CD4-positive, alpha-beta T cell (primary cell): Measurements from ENCODE around the gene R3HDM4. TPM values are rescaled to one million over a fixed set of nuclear protein-coding genes. Genes with fewer than 3 reads are reported as not detected.
"Not testable (repeated sequence)": the region's sequence is repeated elsewhere in the genome, so short reads cannot be mapped to it uniquely, and the experiment has no call there.

Experiments used
- ATAC-seq: fragments of 200-7000 bp; cut with Tn5 transposase; one replicate; pipeline ENCODE4 v1.10.0; 2022; ENCODE audit warnings: mild to moderate bottlenecking; ENCODE audit not compliant: poor library complexity
- CTCF ChIA-PET: fragments of 350-600 bp; sonication (Branson Sonifier 250); formaldehyde crosslinking; loops from one replicate; lab custom pipeline; 2021; ENCODE audit warnings: antibody characterized with exemption, inconsistent platforms; lab: Charles Lee
- POLR2A ChIA-PET: fragments of 350-600 bp; sonication (Branson Sonifier 250); formaldehyde crosslinking; loops from one replicate; lab custom pipeline; 2021; ENCODE audit warnings: antibody characterized with exemption, inconsistent platforms; lab: Charles Lee
- DNase-seq, 14 experiments: peaks; one replicate each; pipeline ENCODE4 v3.0.0-alpha.2; 2013 to 2020; ENCODE audit warnings: mixed read lengths in 2 of 14
- H3K27ac ChIP-seq, 2 donors: one replicate each; pipeline versions ENCODE4 v1.5.1 to v1.7.0; 2013; ENCODE audit warnings: low read length in 2 of 2, low read depth in 1 of 2, mild to moderate bottlenecking in 1 of 2
- H3K27me3 ChIP-seq, 2 experiments: 1 replicate in 1 of 2; 2 replicates in 1 of 2; pipeline versions ENCODE4 v1.6.1 to v1.7.0; 2013; ENCODE audit warnings: low read length in 2 of 2, control low read depth in 1 of 2, mild to moderate bottlenecking in 1 of 2, moderate library complexity in 1 of 2; ENCODE audit not compliant: insufficient read depth in 2 of 2, control insufficient read depth in 1 of 2
- H3K36me3 ChIP-seq: one replicate; pipeline ENCODE4 v1.6.1; 2013; ENCODE audit warnings: low read length, control low read depth; ENCODE audit not compliant: insufficient read depth
- H3K4me1 ChIP-seq: one replicate; pipeline ENCODE4 v1.6.1; 2013; ENCODE audit warnings: low read length, control low read depth; ENCODE audit not compliant: insufficient read depth
- H3K4me3 ChIP-seq: one replicate; pipeline ENCODE4 v1.5.1; 2013; ENCODE audit warnings: mild to moderate bottlenecking, low read length, moderate library complexity
- H3K9me3 ChIP-seq, 2 experiments: 1 replicate in 1 of 2; 2 replicates in 1 of 2; pipeline versions ENCODE4 v1.6.1 to v1.7.0; 2013; ENCODE audit warnings: low read length in 2 of 2, mild to moderate bottlenecking in 2 of 2, control low read depth in 1 of 2, moderate library complexity in 1 of 2; ENCODE audit not compliant: control insufficient read depth in 1 of 2, insufficient read depth in 1 of 2
- H3K27ac Mint-ChIP-seq: one replicate; pipeline ENCODE4 v1.8.0; 2020; ENCODE audit warnings: mixed read lengths
- H3K27me3 Mint-ChIP-seq: one replicate; pipeline ENCODE4 v1.8.0; 2021; ENCODE audit warnings: mixed read lengths
- H3K36me3 Mint-ChIP-seq: one replicate; pipeline ENCODE4 v1.8.0; 2021; ENCODE audit warnings: low read depth, mixed read lengths
- H3K4me1 Mint-ChIP-seq: one replicate; pipeline ENCODE4 v1.8.0; 2021; ENCODE audit warnings: low read depth, mixed read lengths
- H3K4me3 Mint-ChIP-seq: one replicate; pipeline ENCODE4 v1.8.0; 2020; ENCODE audit warnings: mild to moderate bottlenecking, mixed read lengths
- H3K9me3 Mint-ChIP-seq: one replicate; pipeline ENCODE4 v1.8.0; 2020; ENCODE audit warnings: mixed read lengths
- intact Hi-C, 2 experiments: fragments of 100-400 bp; cut with DNase I in 1 of 2; cut with micrococcal nuclease in 1 of 2; formaldehyde crosslinking; loops; one replicate each; pipeline versions ENCODE4 v1.15.1 to v1.9.0; 2023 to 2025; cut with DNase I, micrococcal nuclease
- total RNA-seq, 174 experiments: library from RNA in 2 of 174; stranded (reverse) in 2 of 174; gene quantifications; one replicate each; pipeline ENCODE4 v1.2.3 and lab custom pipeline; 2021 to 2026
- TF ChIP-seq, protein P1 (sequence below): fragments of 200-600 bp; IDR thresholded peaks from one replicate; pipeline ENCODE4 v1.8.0; 2022; ENCODE audit warnings: antibody characterized with exemption, mild to moderate bottlenecking

The R3HDM4 gene
- total RNA-seq, 2 experiments from 2014 or later = 309 to 313 TPM

DNA sequence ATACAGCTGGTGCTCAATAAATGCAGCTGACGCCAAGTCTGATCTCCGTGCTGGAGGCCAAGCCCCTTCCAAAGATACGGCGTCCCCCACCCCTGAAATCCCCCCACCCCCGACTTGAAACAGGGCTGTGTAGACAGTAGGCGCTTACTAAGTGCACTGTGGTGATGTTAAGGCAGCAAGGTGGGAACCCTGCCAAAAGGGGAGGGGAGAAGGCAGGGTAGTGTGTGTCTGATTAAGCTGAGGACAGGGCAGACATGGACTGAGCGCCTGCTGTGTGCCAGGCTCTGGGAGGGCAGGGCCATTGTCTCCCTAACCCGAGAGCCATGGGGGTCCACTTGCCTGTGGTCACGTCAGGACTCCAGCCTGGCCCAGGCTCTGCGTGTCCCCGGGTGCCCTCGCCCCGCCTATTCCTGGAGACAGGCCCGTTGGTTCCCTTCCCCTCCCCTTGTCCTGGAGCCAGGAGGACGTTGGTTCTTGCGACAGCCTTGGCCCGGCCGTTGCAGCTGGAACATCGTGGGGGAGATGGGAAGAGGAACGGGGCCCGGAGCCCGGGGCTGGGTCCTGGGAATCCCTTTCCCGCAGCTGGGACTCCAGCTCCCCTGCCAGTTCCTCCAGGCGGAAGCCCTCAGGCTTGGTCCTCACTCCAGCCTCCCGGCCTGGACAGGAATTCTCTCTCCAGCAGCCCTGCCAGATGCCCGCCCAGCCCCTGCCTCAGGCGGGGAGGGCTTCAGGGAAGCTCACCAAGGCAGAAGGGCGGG, 62.6 kb downstream of the R3HDM4 start:
- Mint-ChIP-seq H3K27ac (no peak overlapping the region), H3K27me3 (peaks cover 53% of the 10 kb centered on the region), H3K9me3 (no peaks in the 10 kb centered on the region), H3K36me3 (no peaks in the 10 kb centered on the region), H3K4me3 (no peak overlapping the region), H3K4me1 (no peaks in the 10 kb centered on the region)
- ATAC-seq (no peak), DNase-seq (no peak)
- TF ChIP-seq, protein P1, sequence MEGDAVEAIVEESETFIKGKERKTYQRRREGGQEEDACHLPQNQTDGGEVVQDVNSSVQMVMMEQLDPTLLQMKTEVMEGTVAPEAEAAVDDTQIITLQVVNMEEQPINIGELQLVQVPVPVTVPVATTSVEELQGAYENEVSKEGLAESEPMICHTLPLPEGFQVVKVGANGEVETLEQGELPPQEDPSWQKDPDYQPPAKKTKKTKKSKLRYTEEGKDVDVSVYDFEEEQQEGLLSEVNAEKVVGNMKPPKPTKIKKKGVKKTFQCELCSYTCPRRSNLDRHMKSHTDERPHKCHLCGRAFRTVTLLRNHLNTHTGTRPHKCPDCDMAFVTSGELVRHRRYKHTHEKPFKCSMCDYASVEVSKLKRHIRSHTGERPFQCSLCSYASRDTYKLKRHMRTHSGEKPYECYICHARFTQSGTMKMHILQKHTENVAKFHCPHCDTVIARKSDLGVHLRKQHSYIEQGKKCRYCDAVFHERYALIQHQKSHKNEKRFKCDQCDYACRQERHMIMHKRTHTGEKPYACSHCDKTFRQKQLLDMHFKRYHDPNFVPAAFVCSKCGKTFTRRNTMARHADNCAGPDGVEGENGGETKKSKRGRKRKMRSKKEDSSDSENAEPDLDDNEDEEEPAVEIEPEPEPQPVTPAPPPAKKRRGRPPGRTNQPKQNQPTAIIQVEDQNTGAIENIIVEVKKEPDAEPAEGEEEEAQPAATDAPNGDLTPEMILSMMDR = no peak
- Histone ChIP-seq H3K4me3 (no peak overlapping the region), H3K9me3 (no peaks in the 10 kb centered on the region), H3K36me3 (no peaks in the 10 kb centered on the region), H3K4me1 (no peaks in the 10 kb centered on the region), H3K27ac (no peak overlapping the region), H3K27me3 (peaks cover 39 to 54% of the 10 kb centered on the region in 2 experiments)
- intact Hi-C loops = no loop called here
- ChIA-PET POLR2A (interaction anchor here (0.7 kb wide), 1 partner anchor 13 kb away, joined by 3 read pairs; no protein-coding TSS in a partner anchor), CTCF (no interaction called here)

DNA sequence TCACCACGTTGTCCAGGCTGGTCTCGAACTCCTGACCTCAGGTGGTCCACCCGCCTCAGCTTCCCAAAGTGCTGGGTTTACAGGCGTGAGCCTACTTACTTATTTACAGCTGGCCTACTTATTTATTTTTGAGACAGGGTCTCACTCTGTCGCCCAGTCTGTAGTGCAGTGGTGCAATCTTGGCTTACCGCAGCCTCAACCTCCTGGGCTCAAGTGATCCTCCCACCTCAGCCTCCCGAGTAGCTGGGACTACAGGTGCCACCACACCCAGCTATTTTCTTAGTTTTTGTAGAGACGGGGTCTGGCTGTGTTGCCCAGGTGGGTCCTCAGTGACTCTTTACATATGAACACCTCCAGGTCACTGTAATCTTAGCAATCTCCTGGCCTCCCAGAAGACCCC, 63.8 kb downstream of the R3HDM4 start:
- peaks cover 61% of the 10 kb centered on the region for H3K27me3 Mint-ChIP-seq

DNA sequence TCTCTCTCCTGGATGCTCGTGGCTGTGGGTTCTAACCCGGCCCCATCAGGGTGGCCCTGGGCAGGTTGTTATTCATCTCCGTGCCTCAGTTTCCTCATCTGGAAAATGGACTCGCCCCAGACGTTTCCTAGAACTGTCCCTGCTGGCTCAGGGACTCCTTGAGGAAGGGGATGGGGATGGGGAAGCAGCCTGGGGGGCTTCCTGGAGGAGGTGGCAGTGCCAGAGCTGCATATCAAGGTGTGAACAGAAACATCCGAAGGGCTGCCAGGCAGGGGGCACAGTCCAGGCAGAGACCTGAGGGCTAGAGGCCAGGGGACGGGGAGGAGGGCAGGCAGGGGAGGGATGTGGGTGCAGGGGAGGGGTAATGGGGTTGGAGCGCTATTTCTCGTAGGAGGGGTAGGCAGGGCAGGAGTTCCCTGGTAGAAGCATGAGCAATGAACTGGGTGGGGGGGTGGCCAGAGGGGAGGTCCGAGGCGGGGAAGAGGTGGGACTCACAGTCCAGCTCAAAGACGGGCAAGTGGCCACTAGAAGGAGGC, 64.6 kb downstream of the R3HDM4 start:
- Histone ChIP-seq H3K27ac (no peak overlapping the region), H3K36me3 (no peaks in the 10 kb centered on the region), H3K4me1 (peaks cover 10% of the 10 kb centered on the region), H3K9me3 (peaks cover 0 to under 1% of the 10 kb centered on the region in 2 experiments), H3K4me3 (no peak overlapping the region), H3K27me3 (peaks cover 47 to 59% of the 10 kb centered on the region in 2 experiments)
- H3K36me3 Mint-ChIP-seq = no peaks in the 10 kb centered on the region
- TF ChIP-seq, protein P1 = no peak
- no peaks in the 10 kb centered on the region for H3K9me3 Mint-ChIP-seq
- no peak overlapping the region for H3K4me3 Mint-ChIP-seq
- POLR2A ChIA-PET = interaction anchor here (0.6 kb wide), 1 partner anchor 177 kb away, joined by 5 read pairs; no protein-coding TSS in a partner anchor
- H3K27ac Mint-ChIP-seq = no peak overlapping the region
- H3K27me3 Mint-ChIP-seq = peaks cover 58% of the 10 kb centered on the region
- no peaks in the 10 kb centered on the region for H3K4me1 Mint-ChIP-seq
- ATAC-seq = no peak
- CTCF ChIA-PET = no interaction called here
- DNase-seq = no peak
- intact Hi-C loops = no loop called here

More for the DNA sequence above, 63.8 kb downstream of the R3HDM4 start:
- CTCF ChIA-PET, H3K4me3 Mint-ChIP-seq, H3K36me3 ChIP-seq, H3K27ac ChIP-seq, H3K4me3 ChIP-seq, intact Hi-C loops, H3K27ac Mint-ChIP-seq, H3K4me1 ChIP-seq, H3K9me3 ChIP-seq, H3K36me3 Mint-ChIP-seq, H3K4me1 Mint-ChIP-seq, ATAC-seq, DNase-seq, H3K9me3 Mint-ChIP-seq: not testable (repeated sequence)
- peaks cover 45 to 54% of the 10 kb centered on the region in 2 experiments for H3K27me3 ChIP-seq
- POLR2A ChIA-PET = interaction anchor here (0.6 kb wide), 1 partner anchor 178 kb away, joined by 5 read pairs; no protein-coding TSS in a partner anchor

Other genes with a start within 250 kb of the R3HDM4 start
- gene FSTL3, start 236.8 kb downstream of the R3HDM4 start, total RNA-seq = 1 to 10 TPM; 2.2 to 3.4 TPM
- gene PRSS57, start 217.8 kb downstream of the R3HDM4 start, total RNA-seq = not detected
- not detected for gene PALM, start 204.3 kb downstream of the R3HDM4 start, total RNA-seq
- not detected for gene MISP, start 162.1 kb downstream of the R3HDM4 start, total RNA-seq
- gene PTBP1, start 115.8 kb downstream of the R3HDM4 start, total RNA-seq = 100 to 1,000 TPM; 246 to 252 TPM
- not detected for gene PLPPR3, start 91.3 kb downstream of the R3HDM4 start, total RNA-seq
- gene AZU1, start 85.4 kb downstream of the R3HDM4 start, total RNA-seq = under 1 TPM; 0.47 to 0.49 TPM
- gene PRTN3, start 72.2 kb downstream of the R3HDM4 start, total RNA-seq = not detected
- not detected for gene ELANE, start 60.9 kb downstream of the R3HDM4 start, total RNA-seq
- 1 to 10 TPM; 2.3 to 2.9 TPM for gene CFD, start 53.6 kb downstream of the R3HDM4 start, total RNA-seq
- gene MED16, start 20.0 kb downstream of the R3HDM4 start, total RNA-seq = 10 to 100 TPM; 25.8 to 30.1 TPM
- gene RNU6-9, start 19.7 kb downstream of the R3HDM4 start, total RNA-seq = not detected
- 1 to 10 TPM; 1.5 to 1.6 TPM for gene KISS1R, start 4.1 kb upstream of the R3HDM4 start, total RNA-seq
- 1 to 10 TPM; 3.7 to 4.1 TPM for gene ARID3A, start 12.8 kb upstream of the R3HDM4 start, total RNA-seq
- gene WDR18, start 71.1 kb upstream of the R3HDM4 start, total RNA-seq = 10 to 100 TPM; 16.8 to 17.1 TPM
- under 1 TPM; 0.17 to 0.22 TPM for gene GRIN3B, start 87.2 kb upstream of the R3HDM4 start, total RNA-seq
- gene TMEM259, start 107.9 kb upstream of the R3HDM4 start, total RNA-seq = 100 to 1,000 TPM; 388 to 390 TPM
- gene RNU6-2, start 108.3 kb upstream of the R3HDM4 start, total RNA-seq = not detected
- gene CNN2, start 113.4 kb upstream of the R3HDM4 start, total RNA-seq = 100 to 1,000 TPM; 307 to 318 TPM
- gene ABCA7, start 126.9 kb upstream of the R3HDM4 start, total RNA-seq = 100 to 1,000 TPM; 114 to 118 TPM
- 100 to 1,000 TPM; 861 to 878 TPM for gene ARHGAP45, start 153.9 kb upstream of the R3HDM4 start, total RNA-seq
- gene POLR2E, start 182.2 kb upstream of the R3HDM4 start, total RNA-seq = 10 to 100 TPM; 45.8 to 49.0 TPM
- 100 to 1,000 TPM; 174 to 175 TPM for gene GPX4, start 190.8 kb upstream of the R3HDM4 start, total RNA-seq